CD4-positive, alpha-beta T cell treated with Interleukin-1 beta for 1 hour (primary cell): ENCODE measurements around the gene DOCK6.

Experiments used
- DNase-seq, 2 donors: peaks; one replicate each; pipeline ENCODE4 v3.0.0-alpha.2; 2020 to 2022

The DOCK6 gene

GRCh38 chr19:11273296-11273695 lies 11.0 kb upstream of the DOCK6 start:
- DNase-seq: no peak

GRCh38 chr19:11269408-11269807 lies 7.1 kb upstream of the DOCK6 start:
- no peak for DNase-seq

- DNase-seq: no peak
These were observed 6.5 kb upstream of the DOCK6 start for GRCh38 chr19:11268783-11269267.

GRCh38 chr19:11267316-11268085 lies 5.2 kb upstream of the DOCK6 start:
- DNase-seq: no peak

- no peak for DNase-seq
These were observed 3.5 kb upstream of the DOCK6 start for GRCh38 chr19:11265785-11266236.

- DNase-seq: no peak
These were observed 3.0 kb upstream of the DOCK6 start for GRCh38 chr19:11265177-11265784.

GRCh38 chr19:11264452-11265176 lies 2.3 kb upstream of the DOCK6 start:
- no peak for DNase-seq

GRCh38 chr19:11263726-11264125 lies 1.4 kb upstream of the DOCK6 start:
- DNase-seq: no peak

GRCh38 chr19:11261431-11261970 lies 823 bp downstream of the DOCK6 start:
- no peak for DNase-seq

- no peak for DNase-seq
These were observed 1.3 kb downstream of the DOCK6 start for GRCh38 chr19:11260996-11261395.

- no peak for DNase-seq
These were observed 4.4 kb downstream of the DOCK6 start for GRCh38 chr19:11257846-11258380.

GRCh38 chr19:11256189-11256588 lies 6.1 kb downstream of the DOCK6 start:
- DNase-seq: no peak

GRCh38 chr19:11254666-11255065 lies 7.7 kb downstream of the DOCK6 start:
- no peak for DNase-seq

GRCh38 chr19:11252665-11253355 lies 9.5 kb downstream of the DOCK6 start:
- DNase-seq: no peak

- no peak for DNase-seq
These were observed 10.5 kb downstream of the DOCK6 start for GRCh38 chr19:11251650-11252314.

GRCh38 chr19:11251217-11251616 lies 11.1 kb downstream of the DOCK6 start:
- DNase-seq: no peak

- no peak for DNase-seq
These were observed 13.5 kb downstream of the DOCK6 start for GRCh38 chr19:11248852-11249251.

- no peak for DNase-seq
These were observed 14.4 kb downstream of the DOCK6 start for GRCh38 chr19:11247934-11248333.

GRCh38 chr19:11247391-11247790 lies 14.9 kb downstream of the DOCK6 start:
- no peak for DNase-seq

GRCh38 chr19:11246941-11247340 lies 15.4 kb downstream of the DOCK6 start:
- no peak for DNase-seq

GRCh38 chr19:11244846-11245589 lies 17.3 kb downstream of the DOCK6 start:
- no peak for DNase-seq
